HG02610 (cell line): ENCODE measurements around the gene APBB1.
"Not testable (repeated sequence)": the region's sequence is repeated elsewhere in the genome, so short reads cannot be mapped to it uniquely, and the experiment has no call there.

Experiments
- ATAC-seq: cut with Tn5 transposase; IDR thresholded peaks from one replicate; pipeline ENCODE4 v1.9.1; 2021; ENCODE audit warnings: mild to moderate bottlenecking, moderate library complexity; ENCODE audit not compliant: unreplicated experiment

Gene APBB1

DNA sequence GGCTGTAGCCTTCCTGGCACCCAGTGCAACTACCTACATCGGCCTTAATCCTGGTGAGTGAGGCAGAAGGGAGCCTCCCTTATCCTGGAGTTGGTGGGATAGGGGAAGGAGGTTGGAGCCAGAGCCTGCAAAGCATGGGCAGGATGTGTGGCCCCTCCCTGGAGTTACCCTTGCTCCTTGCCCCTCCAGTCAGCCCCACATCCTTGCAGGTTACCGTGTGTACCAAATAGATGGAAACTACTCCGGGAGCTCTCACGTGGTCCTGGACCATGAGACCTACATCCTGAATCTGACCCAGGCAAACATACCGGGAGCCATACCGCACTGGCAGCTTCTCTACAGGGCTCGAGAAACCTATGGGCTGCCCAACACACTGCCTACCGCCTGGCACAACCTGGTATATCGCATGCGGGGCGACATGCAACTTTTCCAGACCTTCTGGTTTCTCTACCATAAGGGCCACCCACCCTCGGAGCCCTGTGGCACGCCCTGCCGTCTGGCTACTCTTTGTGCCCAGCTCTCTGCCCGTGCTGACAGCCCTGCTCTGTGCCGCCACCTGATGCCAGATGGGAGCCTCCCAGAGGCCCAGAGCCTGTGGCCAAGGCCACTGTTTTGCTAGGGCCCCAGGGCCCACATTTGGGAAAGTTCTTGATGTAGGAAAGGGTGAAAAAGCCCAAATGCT lies 24.8 kb downstream of the APBB1 start:
- ATAC-seq, result no peak

DNA sequence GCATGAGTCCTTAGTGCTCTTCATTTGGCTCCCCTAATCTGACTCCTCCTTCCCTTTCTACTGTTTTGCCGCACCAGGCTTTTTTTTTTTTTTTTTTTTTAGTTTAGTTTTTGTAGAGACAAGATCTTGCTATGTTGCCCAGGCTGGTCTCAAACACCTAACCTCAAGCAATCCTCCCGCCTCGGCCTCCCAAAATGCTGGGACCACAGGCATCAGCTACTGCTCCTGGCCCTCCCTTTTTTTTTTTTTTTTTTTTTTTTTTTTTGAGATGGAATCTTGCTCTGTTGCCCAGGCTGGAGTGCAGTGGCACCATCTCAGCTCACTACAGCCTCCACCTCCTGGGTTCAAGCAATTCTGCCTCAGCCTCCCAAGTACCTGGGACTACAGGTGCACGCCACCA lies 26.6 kb downstream of the APBB1 start:
- not testable (repeated sequence) for ATAC-seq

DNA sequence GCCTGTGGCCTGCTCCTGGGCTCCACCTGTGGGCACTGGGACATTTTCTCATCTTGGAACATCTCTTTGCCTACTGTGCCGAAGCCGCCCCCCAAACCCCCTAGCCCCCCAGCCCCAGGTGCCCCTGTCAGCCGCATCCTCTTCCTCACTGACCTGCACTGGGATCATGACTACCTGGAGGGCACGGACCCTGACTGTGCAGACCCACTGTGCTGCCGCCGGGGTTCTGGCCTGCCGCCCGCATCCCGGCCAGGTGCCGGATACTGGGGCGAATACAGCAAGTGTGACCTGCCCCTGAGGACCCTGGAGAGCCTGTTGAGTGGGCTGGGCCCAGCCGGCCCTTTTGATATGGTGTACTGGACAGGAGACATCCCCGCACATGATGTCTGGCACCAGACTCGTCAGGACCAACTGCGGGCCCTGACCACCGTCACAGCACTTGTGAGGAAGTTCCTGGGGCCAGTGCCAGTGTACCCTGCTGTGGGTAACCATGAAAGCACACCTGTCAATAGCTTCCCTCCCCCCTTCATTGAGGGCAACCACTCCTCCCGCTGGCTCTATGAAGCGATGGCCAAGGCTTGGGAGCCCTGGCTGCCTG lies 27.3 kb downstream of the APBB1 start:
- no peak for ATAC-seq

DNA sequence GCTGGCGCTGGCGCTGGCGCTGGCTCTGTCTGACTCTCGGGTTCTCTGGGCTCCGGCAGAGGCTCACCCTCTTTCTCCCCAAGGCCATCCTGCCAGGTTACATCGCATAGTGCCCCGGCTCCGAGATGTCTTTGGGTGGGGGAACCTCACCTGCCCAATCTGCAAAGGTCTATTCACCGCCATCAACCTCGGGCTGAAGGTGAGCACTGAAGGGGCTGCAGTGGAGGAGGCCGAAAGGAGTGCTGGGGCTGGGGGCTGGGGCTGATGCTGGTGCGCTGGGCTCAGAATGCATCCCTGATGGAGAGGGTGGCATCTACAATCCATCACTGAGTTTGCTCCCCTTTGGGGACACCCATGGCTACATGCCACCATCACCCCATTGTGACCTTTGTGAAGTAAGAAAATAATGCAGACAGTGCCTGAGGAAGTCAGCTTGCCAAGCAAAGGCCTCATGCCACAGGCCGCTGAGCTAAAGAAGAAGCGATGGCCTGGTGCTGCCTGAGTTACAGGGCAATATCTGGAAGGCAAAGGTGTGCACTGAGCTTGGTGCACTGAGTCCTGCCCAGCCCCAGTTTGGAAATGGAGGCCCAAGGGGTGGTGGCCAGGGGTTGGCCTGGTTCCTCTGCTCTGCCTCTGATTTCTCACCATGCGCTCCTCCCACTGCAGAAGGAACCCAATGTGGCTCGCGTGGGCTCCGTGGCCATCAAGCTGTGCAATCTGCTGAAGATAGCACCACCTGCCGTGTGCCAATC lies 28.0 kb downstream of the APBB1 start:
- no peak for ATAC-seq

DNA sequence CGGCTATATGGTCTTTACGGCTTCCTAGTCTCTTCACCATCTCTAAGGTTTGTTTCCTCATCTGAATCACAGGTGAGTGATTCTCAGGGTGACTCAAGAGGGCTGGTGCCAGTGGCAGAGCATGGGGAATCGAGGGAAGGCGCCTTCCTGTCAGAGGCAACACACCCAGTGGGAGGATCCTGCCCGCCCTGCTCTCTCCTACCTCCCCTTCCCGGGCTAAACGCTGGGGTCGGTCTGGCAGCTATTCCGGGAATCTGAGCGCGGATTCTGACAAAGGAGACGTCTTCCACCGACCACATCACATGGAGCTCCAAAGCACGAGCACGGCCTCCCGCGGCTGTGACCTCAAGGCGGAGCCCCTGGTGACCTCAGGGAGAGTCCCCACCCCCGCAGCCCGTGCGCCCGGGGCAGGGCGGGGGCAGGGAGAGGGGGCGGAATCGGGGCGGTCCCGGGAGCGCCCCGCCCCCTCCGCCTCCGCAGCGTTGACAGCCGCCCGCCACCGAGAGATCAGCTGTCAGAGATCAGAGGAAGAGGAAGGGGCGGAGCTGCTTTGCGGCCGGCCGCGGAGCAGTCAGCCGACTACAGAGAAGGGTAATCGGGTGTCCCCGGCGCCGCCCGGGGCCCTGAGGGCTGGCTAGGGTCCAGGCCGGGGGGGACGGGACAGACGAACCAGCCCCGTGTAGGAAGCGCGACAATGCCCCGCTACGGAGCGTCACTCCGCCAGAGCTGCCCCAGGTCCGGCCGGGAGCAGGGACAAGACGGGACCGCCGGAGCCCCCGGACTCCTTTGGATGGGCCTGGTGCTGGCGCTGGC lies 28.8 kb downstream of the APBB1 start, which contains the start of gene SMPD1:
Gene SMPD1 (plus strand): TSS at position 570 of the 813 bp plus-strand sequence. CDS start 125 bp downstream, at position 695.
- ATAC-seq, result peak; percentile 98

DNA sequence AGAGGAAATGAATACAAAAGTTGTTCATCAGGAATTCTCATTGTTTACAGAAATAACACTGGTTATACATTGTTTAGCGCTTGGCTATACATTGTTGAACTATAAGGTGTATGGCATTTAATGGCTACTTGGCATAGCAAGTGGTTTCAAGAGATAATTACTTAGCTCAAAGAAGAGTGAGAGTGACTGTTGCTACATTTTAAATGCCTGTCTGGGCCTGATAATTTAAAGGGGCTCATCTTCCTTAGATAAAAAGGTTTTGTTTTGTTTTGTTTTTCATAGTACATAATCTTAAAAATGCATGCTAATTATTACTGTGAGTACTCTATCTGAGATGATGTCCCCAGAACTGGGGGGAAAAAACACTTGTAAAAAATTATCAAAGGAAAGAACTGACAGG lies 30.1 kb downstream of the APBB1 start:
- no peak for ATAC-seq

DNA sequence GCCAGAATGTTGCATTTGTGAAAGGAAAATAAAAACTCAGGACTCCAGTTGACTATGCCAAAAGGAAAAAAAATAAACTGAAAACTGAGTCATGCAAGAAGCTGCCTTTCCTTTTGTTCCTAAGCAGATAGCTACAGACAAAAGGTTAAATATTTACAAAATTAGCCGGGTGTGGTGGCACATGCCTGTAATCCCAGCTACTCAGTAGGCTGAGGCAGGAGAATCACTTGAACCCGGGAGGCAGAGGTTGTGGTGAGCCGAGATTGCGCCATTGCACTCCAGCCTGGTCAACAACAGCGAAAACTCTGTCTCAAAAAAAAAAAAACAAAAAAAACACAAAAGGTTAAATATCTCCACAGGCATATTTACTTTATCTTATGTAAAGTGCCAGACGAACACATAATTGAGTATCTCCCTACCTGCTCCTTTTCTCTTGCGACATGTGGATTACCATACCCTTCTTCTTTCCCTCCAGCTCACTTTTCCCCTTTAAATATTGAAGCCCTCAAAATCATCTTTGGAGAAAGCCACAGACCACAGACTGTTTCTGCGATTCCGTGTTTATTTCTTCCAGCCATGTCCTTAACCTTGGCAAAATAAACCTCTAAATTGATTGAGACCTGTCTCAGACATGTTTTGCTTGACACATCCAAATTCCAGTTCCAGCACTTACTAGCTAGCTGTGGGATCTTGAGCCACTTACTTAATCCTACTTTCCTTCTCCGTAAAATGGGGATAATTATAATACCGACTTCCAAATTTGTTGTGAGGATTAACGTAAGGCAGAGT lies 30.9 kb downstream of the APBB1 start:
- no peak for ATAC-seq

DNA sequence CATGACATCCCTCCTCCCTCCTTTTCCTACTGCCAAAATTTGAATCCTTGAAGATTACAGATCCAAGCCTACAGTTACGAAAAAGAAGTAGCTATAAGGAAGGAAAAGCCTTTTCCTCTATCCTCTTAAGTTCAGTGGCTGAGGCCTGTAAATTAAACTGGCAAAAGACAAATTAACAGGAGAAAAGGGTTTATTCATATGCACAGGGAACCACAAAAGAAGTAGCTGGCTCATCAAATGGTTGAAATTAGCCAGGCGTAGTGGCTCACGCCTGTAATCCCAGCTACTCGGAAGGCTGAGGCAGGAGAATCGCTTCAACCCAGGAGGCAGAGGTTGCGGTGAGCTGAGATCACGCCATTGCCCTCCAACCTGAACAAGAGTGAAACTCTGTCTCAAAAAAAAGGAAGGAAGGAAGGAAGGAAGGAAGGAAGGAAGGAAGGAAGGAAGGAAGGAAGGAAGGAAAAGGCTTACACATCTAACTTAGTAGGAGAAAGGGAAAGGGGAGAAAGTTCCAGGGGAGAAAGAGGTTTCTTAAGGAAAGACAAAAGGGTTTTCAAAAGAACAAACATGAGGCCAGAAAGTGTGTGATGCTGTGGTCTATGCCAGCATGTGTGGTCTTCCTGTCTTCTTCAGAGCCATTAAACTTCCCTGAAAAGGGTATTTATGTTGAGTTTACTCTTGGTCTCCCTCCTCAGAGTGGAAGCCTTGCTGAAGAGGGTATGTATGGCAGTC lies 33.7 kb downstream of the APBB1 start:
- ATAC-seq, result no peak

DNA sequence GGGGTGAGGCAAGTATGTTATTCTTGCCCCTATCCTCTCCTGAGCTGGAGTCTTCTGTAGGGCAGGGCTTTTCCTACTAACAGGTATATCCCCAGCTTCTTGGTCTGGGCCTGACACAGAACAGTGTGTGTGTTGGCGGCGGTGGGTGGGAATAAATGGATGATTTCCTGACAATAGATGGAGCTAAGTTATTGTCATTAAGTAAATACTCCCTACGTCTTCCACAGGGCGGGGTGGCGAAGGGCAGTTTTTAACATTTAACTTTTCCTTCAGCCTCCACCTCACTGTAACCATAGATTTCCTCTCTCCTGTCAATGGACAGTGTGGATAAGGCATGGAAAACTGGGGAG lies 40.3 kb downstream of the APBB1 start:
- no peak for ATAC-seq

DNA sequence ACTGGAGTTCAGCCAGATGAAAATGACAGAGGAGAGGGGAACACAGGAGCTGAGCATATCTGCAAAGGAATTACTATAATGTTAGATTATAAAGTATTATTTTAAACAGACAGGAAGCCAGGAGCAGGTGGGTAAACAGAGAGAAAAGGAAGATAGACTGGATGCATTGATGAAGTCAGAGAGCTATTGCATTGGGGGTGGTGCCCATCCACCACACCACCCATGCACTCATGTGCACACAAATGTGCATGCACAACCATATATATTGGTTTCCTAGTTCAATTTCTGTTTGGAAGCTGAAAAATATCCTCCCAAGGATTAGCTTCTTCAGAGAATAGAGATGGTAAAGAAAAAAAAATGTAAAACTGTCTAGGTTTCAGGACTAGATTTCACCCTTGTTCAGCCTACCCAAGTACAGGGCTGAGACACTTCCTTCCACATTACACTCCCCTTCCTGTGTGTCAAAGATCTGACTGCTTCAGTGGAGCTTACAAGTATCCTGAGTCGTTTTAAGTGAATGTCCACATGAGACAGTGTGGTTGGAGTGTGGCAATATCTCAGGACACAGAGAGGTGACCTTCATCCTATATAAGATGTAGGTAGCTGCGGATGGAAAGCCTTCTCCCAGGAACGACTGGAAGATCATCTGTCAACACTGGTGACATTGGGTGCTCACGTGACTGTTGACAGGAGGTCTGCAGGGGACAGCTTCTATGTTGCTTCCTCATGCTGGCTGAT lies 40.8 kb downstream of the APBB1 start:
- ATAC-seq, result no peak

DNA sequence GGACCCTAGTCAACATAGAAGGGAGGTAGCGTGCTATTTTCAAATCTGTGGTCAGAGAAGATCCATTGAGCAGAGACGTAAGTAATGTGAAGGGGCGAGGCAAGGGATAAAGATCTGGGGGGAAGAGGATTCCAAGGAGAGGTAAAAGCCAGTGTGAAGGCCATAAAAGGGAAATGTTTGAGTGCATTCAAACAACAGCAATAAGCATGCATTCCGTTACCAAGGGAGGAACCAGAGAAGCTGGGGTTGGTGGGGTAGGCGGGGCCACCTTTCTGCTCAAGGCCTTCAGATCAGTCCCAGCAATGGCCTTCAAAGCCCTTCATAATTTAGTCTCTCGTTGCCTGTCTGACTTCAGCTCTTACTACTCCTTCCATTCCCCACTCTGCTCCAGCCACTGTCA lies 47.1 kb downstream of the APBB1 start:
- ATAC-seq, result no peak

DNA sequence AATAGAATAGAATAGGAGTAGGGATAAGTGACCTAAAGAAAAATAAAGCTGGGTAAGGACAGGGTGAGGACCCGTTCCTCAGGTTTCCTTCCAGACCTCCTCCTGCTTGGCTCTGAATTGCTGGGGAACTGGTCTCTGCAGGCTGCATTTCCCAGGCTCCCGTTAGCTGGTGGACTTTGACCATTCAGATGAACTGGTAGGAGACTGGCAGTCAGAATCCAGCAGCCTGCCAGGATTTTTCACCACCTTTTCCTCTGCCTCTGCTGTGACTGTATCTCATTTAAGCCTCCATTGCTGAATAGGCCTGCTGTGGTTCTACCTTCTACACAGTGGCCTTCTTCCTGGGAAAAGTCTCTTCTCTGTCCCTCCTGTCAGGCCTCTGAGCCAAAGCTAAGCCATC lies 53.2 kb downstream of the APBB1 start:
- no peak for ATAC-seq

DNA sequence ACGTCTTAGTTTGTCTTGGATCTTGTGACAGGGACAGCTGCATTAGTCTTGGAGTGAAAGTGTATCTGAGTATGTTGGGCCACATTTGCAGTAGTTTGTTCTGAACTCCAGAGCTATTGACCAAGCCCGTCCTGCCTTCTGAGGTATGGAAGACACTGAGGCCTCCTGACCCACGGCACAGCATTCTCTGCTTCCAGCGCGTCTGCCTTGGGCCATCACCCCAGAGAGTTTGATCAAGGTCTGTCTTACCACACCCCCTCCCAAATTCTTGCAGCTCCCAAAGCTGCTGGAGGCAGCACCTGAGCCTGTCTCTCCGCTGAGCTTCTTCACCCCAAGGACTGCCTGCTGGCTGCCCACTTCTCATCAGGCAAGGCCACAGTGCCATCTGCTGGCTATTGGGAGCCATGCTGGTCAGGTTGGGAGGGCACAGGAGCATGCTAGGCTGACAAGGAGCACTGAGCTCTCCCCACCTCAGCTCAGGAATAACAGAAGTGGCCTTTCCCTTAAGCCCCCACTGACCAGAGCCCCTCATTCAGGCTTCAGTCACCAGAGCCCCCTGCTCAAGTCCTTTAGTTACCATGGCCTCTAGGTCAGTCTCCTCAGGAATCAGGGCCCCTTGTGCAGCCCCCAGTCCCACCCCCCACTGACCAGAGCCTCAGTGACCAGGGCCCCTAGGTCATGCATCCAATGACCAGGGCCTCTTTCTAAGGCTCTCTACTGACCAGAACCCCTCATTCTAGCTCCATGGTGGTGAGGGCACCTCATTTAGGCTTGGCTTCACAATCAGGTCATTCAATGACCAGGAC lies 55.8 kb downstream of the APBB1 start:
- peak; percentile 81 for ATAC-seq

DNA sequence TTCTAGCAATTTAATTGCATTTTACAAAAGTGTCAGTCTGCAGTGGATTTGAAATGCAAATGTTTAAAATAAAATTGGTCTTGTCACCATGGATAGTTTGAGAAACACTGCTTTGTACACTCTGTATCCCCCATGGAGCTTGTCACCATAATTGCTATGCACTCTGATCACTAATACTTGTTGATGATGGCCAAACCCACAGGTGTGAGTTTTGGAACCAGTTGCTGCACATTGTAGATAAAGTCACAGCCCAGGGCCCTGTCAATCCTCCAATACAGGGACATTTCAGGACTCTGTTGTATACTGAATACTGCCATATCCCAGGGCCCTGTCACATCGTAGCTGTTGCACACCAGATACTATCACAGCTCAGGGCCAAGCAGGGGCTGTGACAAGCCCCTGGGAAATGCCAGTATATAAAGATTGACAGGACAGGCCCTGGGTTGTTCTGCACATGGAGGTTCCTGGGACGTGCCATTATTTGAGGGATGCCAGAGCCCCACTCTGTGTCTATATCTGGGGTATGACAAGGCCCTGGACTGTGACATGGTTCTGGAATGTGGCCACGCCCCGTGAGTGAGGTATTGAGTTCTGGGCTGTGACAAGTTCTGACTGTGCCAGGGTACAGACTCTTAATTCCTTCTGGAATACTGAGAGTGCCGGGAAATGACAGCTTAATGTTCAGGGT lies 56.6 kb downstream of the APBB1 start:
- no peak for ATAC-seq

DNA sequence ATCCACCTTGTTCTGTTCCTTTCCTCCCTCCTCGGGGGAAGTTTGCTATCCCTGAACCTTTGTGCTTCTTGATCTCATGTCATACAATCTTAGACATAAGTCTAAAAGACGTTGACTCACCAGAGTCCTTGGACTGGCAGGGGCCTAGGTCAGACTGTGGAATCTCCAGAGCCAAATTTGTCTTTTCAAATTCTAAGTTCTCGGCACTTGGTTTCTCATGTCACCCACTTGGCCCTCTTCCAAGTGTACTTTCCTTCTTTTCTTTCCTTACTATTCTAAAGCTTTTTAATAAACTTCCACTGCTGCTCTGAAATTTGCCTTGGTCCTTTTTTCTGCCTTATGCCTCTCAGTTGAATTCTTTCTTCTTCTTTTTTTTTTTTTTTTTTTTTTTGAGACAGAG lies 58.7 kb downstream of the APBB1 start:
- no peak for ATAC-seq

DNA sequence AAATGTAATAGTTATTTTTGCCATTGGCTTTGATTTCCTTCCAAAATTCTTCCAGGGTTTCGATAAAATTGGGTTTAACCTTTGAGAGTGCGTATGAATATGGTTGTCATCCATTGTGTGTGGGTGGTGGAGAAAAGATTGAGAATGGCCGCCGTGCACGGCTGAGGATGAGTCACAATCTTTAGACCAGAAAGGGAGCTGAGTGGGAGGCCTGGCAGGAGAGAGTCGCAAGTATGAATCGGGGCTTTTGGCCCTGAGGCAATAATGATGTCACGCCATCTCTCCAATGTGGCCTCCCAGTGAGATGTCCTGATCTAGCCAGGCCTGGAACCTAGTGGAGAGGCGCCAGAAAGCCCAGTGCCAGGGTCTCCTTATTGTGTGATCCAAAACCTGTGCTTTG lies 61.7 kb downstream of the APBB1 start:
- ATAC-seq, result no peak

DNA sequence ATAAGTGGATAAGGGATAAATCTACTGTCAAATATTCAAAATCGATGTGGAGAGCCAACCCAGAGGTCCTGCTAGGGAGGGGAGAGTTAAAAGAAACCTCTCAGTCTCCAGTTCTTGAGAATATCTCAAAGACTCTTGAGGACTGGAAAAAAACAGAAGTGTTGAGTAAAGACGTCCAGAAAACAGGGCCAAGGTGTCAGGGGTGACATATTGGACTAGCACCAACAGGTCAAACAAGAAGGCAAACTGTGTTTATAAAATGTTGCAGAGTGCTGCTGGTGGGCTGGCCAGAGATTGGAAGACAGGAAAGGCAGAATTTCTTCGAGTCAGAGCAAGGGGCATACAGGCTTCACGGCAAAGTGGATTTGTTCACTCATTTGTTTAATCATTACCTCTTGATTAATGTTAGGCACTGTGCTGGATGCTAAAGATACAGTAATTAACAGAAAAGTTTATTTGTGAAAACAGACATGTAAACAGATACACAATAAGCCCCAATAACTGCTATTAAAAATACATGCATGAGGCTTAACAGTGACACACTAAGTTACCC lies 62.3 kb downstream of the APBB1 start:
- no peak for ATAC-seq
